H1 (cell line): ENCODE results near the gene SLC44A1. TPM values are rescaled to one million over a fixed set of nuclear protein-coding genes. Genes with fewer than 3 reads are reported as not detected.

ENCODE experiments used
- CTCF ChIA-PET: fragments of 300-600 bp; sonication (Branson Sonifier 250); formaldehyde crosslinking; loops from one replicate; lab custom pipeline; 2021; ENCODE audit not compliant: partially characterized antibody; lab: Charles Lee
- POLR2A ChIA-PET: fragments of 300-600 bp; sonication (Branson Sonifier 250); formaldehyde crosslinking; loops from one replicate; lab custom pipeline; 2021; ENCODE audit warnings: inconsistent platforms; ENCODE audit not compliant: partially characterized antibody; lab: Charles Lee
- DNase-seq, 2 experiments: peaks; one replicate each; pipeline versions ENCODE4 v3.0.0 to v3.0.0-alpha.2; 2010 to 2022; ENCODE audit warnings: low spot score in 2 of 2, low read depth in 1 of 2, mixed read lengths in 1 of 2
- FAIRE-seq: peaks from 2 replicates; lab custom pipeline; 2011; peaks lifted over from hg19 to GRCh38; lab: Jason Lieb, UNC
- H2AFZ ChIP-seq: 2 replicates; pipeline ENCODE4 v1.8.1; 2012; ENCODE audit warnings: low read length, inconsistent platforms
- H2AK5ac ChIP-seq: 2 replicates; pipeline ENCODE4 v1.6.1; 2013; ENCODE audit warnings: low read depth, low read length
- H2BK120ac ChIP-seq: replicated peaks from 2 replicates; pipeline ENCODE3; 2013; ENCODE audit warnings: low read depth, low read length, inconsistent platforms
- H2BK12ac ChIP-seq: 2 replicates; pipeline ENCODE4 v1.6.1; 2013; ENCODE audit warnings: low read depth, low read length
- H2BK15ac ChIP-seq: 2 replicates; pipeline ENCODE4 v1.6.1; 2013; ENCODE audit warnings: low read length
- H2BK20ac ChIP-seq: 2 replicates; pipeline ENCODE4 v1.6.1; 2013; ENCODE audit warnings: low read length
- H2BK5ac ChIP-seq: 2 replicates; pipeline ENCODE4 v1.6.1; 2013; ENCODE audit warnings: low read depth, low read length
- H3K14ac ChIP-seq: 2 replicates; pipeline ENCODE4 v1.6.1; 2013; ENCODE audit warnings: inconsistent platforms; ENCODE audit not compliant: insufficient read length
- H3K18ac ChIP-seq: 2 replicates; pipeline ENCODE4 v1.6.1; 2013; ENCODE audit warnings: low read length; ENCODE audit errors: extremely low read depth
- H3K23ac ChIP-seq: 2 replicates; pipeline ENCODE4 v1.6.1; 2013; ENCODE audit warnings: inconsistent platforms; ENCODE audit not compliant: insufficient read length
- H3K23me2 ChIP-seq: 2 replicates; pipeline ENCODE4 v1.6.1; 2013; ENCODE audit warnings: low read depth, low read length
- H3K27ac ChIP-seq: 2 replicates; pipeline ENCODE4 v1.6.1; 2011; ENCODE audit warnings: low read depth, low read length, inconsistent platforms
- H3K27me3 ChIP-seq, 4 experiments: replicated peaks in 1 of 4; 1 replicate in 1 of 4; 2 replicates in 3 of 4; pipeline versions ENCODE4 v1.6.1 to v1.8.1; 2011 to 2013; ENCODE audit warnings: low read length in 3 of 4, mild to moderate bottlenecking in 3 of 4, inconsistent platforms in 2 of 4, mixed read lengths in 2 of 4, moderate library complexity in 1 of 4; ENCODE audit not compliant: control insufficient read depth in 3 of 4, insufficient read depth in 3 of 4; ENCODE audit errors: extremely low read depth in 1 of 4
- H3K36me3 ChIP-seq, 4 experiments: 2 replicates each; pipeline versions ENCODE4 v1.6.1 to v1.8.1; 2011 to 2013; ENCODE audit warnings: mild to moderate bottlenecking in 4 of 4, low read length in 3 of 4, moderate library complexity in 2 of 4, control low read depth in 1 of 4, inconsistent platforms in 1 of 4; ENCODE audit not compliant: insufficient read depth in 4 of 4, control insufficient read depth in 2 of 4
- H3K4ac ChIP-seq: replicated peaks from 2 replicates; pipeline ENCODE3; 2013; ENCODE audit warnings: low read length, low read depth, mixed read lengths, inconsistent platforms; ENCODE audit not compliant: insufficient read length
- H3K4me1 ChIP-seq, 4 experiments: replicated peaks in 1 of 4; 1 replicate in 1 of 4; 2 replicates in 3 of 4; pipeline versions ENCODE4 v1.6.1 to v1.8.1; 2011 to 2013; ENCODE audit warnings: low read length in 3 of 4, inconsistent platforms in 2 of 4, mixed read lengths in 1 of 4; ENCODE audit not compliant: insufficient read depth in 4 of 4, control insufficient read depth in 3 of 4
- H3K4me2 ChIP-seq, 2 experiments: 2 replicates each; pipeline versions ENCODE4 v1.6.1 to v1.8.1; 2011 to 2013; ENCODE audit warnings: low read depth in 2 of 2, low read length in 2 of 2, control low read depth in 1 of 2, inconsistent platforms in 1 of 2, mild to moderate bottlenecking in 1 of 2; ENCODE audit not compliant: insufficient read depth in 1 of 2
- H3K4me3 ChIP-seq, 4 experiments: fragments of 200-600, 300-600 bp in 1 of 4; sonication (generic), shearing (Covaris generic), sonication (Bioruptor Twin) in 1 of 4; 2 replicates each; pipeline versions ENCODE4 v1.5.1 to v1.8.1; 2011 to 2016; ENCODE audit warnings: low read length in 4 of 4, low read depth in 3 of 4, control low read depth in 2 of 4, inconsistent platforms in 2 of 4, mild to moderate bottlenecking in 2 of 4, mixed read lengths in 1 of 4, moderate library complexity in 1 of 4; ENCODE audit not compliant: insufficient read depth in 2 of 4; ENCODE audit errors: extremely low read depth in 1 of 4
- H3K56ac ChIP-seq: replicated peaks from 2 replicates; pipeline ENCODE3; 2013; ENCODE audit warnings: low read depth, mild to moderate bottlenecking, mixed read lengths, low read length, inconsistent platforms; ENCODE audit not compliant: insufficient read length
- H3K79me1 ChIP-seq: 2 replicates; pipeline ENCODE4 v1.6.1; 2013; ENCODE audit warnings: low read depth, low read length, control low read depth
- H3K79me2 ChIP-seq, 2 experiments: 2 replicates each; pipeline versions ENCODE4 v1.6.1 to v1.8.1; 2012 to 2013; ENCODE audit warnings: low read length in 2 of 2, mild to moderate bottlenecking in 2 of 2, inconsistent platforms in 1 of 2; ENCODE audit not compliant: insufficient read depth in 2 of 2, control insufficient read depth in 1 of 2
- H3K9ac ChIP-seq, 4 experiments: replicated peaks in 1 of 4; 1 replicate in 1 of 4; 2 replicates in 3 of 4; pipeline versions ENCODE4 v1.6.1 to v1.8.1; 2011 to 2013; ENCODE audit warnings: low read depth in 3 of 4, low read length in 3 of 4, control low read depth in 2 of 4, mild to moderate bottlenecking in 2 of 4, moderate library complexity in 2 of 4, inconsistent platforms in 1 of 4; ENCODE audit errors: extremely low read depth in 1 of 4
- H3K9me3 ChIP-seq, 2 experiments: 2 replicates each; pipeline versions ENCODE4 v1.6.1 to v1.8.1; 2012 to 2013; ENCODE audit warnings: mild to moderate bottlenecking in 2 of 2, moderate library complexity in 2 of 2, control low read depth in 1 of 2, inconsistent platforms in 1 of 2, low read depth in 1 of 2, low read length in 1 of 2, mixed read lengths in 1 of 2; ENCODE audit not compliant: insufficient read depth in 2 of 2
- H4K20me1 ChIP-seq, 2 experiments: replicated peaks in 1 of 2; 2 replicates each; pipeline versions ENCODE3 to v1.8.1; 2011 to 2013; ENCODE audit warnings: inconsistent platforms in 2 of 2, low read length in 2 of 2, mild to moderate bottlenecking in 1 of 2; ENCODE audit not compliant: insufficient read depth in 2 of 2, control insufficient read depth in 1 of 2
- H4K5ac ChIP-seq: 2 replicates; pipeline ENCODE4 v1.6.1; 2013; ENCODE audit warnings: low read length, low read depth, mixed read lengths, inconsistent platforms; ENCODE audit not compliant: insufficient read length
- H4K8ac ChIP-seq: 2 replicates; pipeline ENCODE4 v1.8.0; 2013; ENCODE audit warnings: mild to moderate bottlenecking, moderate library complexity, low read length, inconsistent platforms; ENCODE audit not compliant: insufficient read depth; ENCODE audit errors: extremely low read depth
- H4K91ac ChIP-seq: replicated peaks from 2 replicates; pipeline ENCODE3; 2013; ENCODE audit warnings: low read length, mixed read lengths, inconsistent platforms; ENCODE audit not compliant: insufficient read length
- CEBPB ChIP-seq: IDR thresholded peaks from 2 replicates; pipeline ENCODE4 v1.6.1; 2012; ENCODE audit warnings: low read depth, low read length
- CHD1 ChIP-seq: IDR thresholded peaks from 2 replicates; pipeline ENCODE4 v1.6.1; 2012; ENCODE audit warnings: low read depth, low read length, improper control_type of control experiment
- EP300 ChIP-seq, 2 experiments: IDR thresholded peaks; 1 replicate in 1 of 2; 2 replicates in 1 of 2; pipeline ENCODE4 v1.6.1; 2011 to 2012; ENCODE audit warnings: low read depth in 2 of 2, low read length in 2 of 2, mild to moderate bottlenecking in 2 of 2, borderline replicate concordance in 1 of 2, inconsistent platforms in 1 of 2, moderate library complexity in 1 of 2
- EZH2 ChIP-seq: fragments of 200-600 bp; sonication (generic); IDR thresholded peaks from 2 replicates; pipeline ENCODE4 v1.7.1; 2012; ENCODE audit warnings: low read depth, mild to moderate bottlenecking, moderate library complexity, low read length, inconsistent platforms; ENCODE audit not compliant: severe bottlenecking
- FOSL1 ChIP-seq: IDR thresholded peaks from 2 replicates; pipeline ENCODE4 v1.6.1; 2011; ENCODE audit warnings: mild to moderate bottlenecking, low read depth, low read length, moderate library complexity; ENCODE audit not compliant: insufficient read depth
- KDM5A ChIP-seq: fragments of 200-600 bp; IDR thresholded peaks from 2 replicates; pipeline ENCODE4 v1.7.1; 2012; ENCODE audit warnings: mild to moderate bottlenecking, low read length, inconsistent platforms, mixed read lengths
- POLR2AphosphoS5 ChIP-seq: IDR thresholded peaks from 2 replicates; pipeline ENCODE4 v1.6.1; 2011; ENCODE audit warnings: low read depth, low read length
- RBBP5 ChIP-seq: IDR thresholded peaks from 2 replicates; pipeline ENCODE4 v1.7.1; 2012; ENCODE audit warnings: low read depth, mild to moderate bottlenecking, inconsistent platforms, low read length, moderate library complexity, borderline replicate concordance
- RXRA ChIP-seq: IDR thresholded peaks from 2 replicates; pipeline ENCODE4 v1.6.1; 2011; ENCODE audit warnings: low read depth, mild to moderate bottlenecking, low read length, moderate library complexity; ENCODE audit not compliant: insufficient read depth
- SRF ChIP-seq: IDR thresholded peaks from 2 replicates; pipeline ENCODE4 v1.6.1; 2011; ENCODE audit warnings: mild to moderate bottlenecking, low read depth, low read length, moderate library complexity
- TAF1 ChIP-seq: IDR thresholded peaks from 2 replicates; pipeline ENCODE4 v1.6.1; 2011; ENCODE audit warnings: mild to moderate bottlenecking, low read depth, low read length
- TCF12 ChIP-seq: IDR thresholded peaks from 2 replicates; pipeline ENCODE4 v1.6.1; 2011; ENCODE audit warnings: low read depth, mild to moderate bottlenecking, low read length
- WGBS, 2 experiments: shearing (Covaris generic) in 1 of 2; methylation state at CpG; one replicate each; pipeline versions ENCODE4 v1.1.6 to v1.1.7; 2013 to 2015; ENCODE audit warnings: low lambda C conversion rate in 2 of 2, mixed read lengths in 2 of 2, inconsistent platforms in 1 of 2, low coverage in 1 of 2, missing lambda C conversion rate in 1 of 2; ENCODE audit not compliant: insufficient replicate concordance in 2 of 2, insufficient coverage in 1 of 2, insufficient read length in 1 of 2; ENCODE audit errors: extremely low coverage in 1 of 2, missing lambda C conversion rate in 1 of 2; 5-methylcytosine and 5-hydroxymethylcytosine counted together
- polyA plus RNA-seq, 7 experiments: library from polyadenylated mRNA; depleted of rRNA in 3 of 7; stranded (reverse) in 5 of 7; unstranded in 2 of 7; fragments of >200 nt in 5 of 7; fragments of 200-250 nt in 2 of 7; gene quantifications; 1 replicate in 5 of 7; 2 replicates in 1 of 7; 4 replicates in 1 of 7; pipeline versions ENCODE4 v1.2.1 to v1.2.3, GENCODE V29; 2011 to 2013; ENCODE audit warnings: missing spikeins in 2 of 7, mixed read lengths in 2 of 7
- total RNA-seq: library from RNA; stranded (reverse); fragmentation: NEBNext Ultra II Directional; extraction: Animal tissue kit (Norgen Biotek cat#: 25700); gene quantifications from 2 replicates; pipeline ENCODE4 v1.2.1, GENCODE V29; 2021
- TF ChIP-seq, protein P1 (sequence below): IDR thresholded peaks from 2 replicates; pipeline ENCODE4 v1.6.1; 2011; ENCODE audit warnings: low read depth, mild to moderate bottlenecking, low read length; ENCODE audit not compliant: insufficient read depth

SLC44A1 gene
- total and polyA plus RNA-seq, 2 of the 8 experiments (the other 6 are each of a cell fraction or from before 2014, with no cell fraction given): 30.5 to 71.2 TPM

- H3K23me2 ChIP-seq: no peaks in the 10 kb centered on the region
- peak overlapping the region; percentile 66; the same call in 1 of the 2 replicates for H2BK20ac ChIP-seq
- no peak overlapping the region for H4K5ac ChIP-seq
- no peak for FAIRE-seq
- no peak overlapping the region for H4K91ac ChIP-seq
- H3K27me3 ChIP-seq: no peaks in the 10 kb centered on the region
- H3K79me1 ChIP-seq: peaks cover 5% of the 10 kb centered on the region; the same call in 1 of the 2 replicates
- 67% methylated on average over 1 of the region's 1 CpG; no CpG with 5 or more reads in 1 of the 2 experiments for WGBS, 2 experiments
- H2BK15ac ChIP-seq: 0 out of 2 replicates have a peak overlapping the region, but pooled peaks have one; percentile 25
- POLR2A ChIA-PET: interaction anchor here (0.8 to 1.8 kb wide), 3 partner anchors 9 to 29 kb away, joined by 3 to 5 read pairs (median 4); no protein-coding TSS in a partner anchor
- H3K79me2 ChIP-seq: peaks cover 0 to 86% of the 10 kb centered on the region in 2 experiments; a peak in 3 of 4 replicates
- H4K20me1 ChIP-seq: no peaks in the 10 kb centered on the region
- peak overlapping the region; percentile 47 for H2BK120ac ChIP-seq
- no peak overlapping the region; the same call in 1 of the 2 replicates for H2BK12ac ChIP-seq
- H2BK5ac ChIP-seq: no peak overlapping the region; the same call in 1 of the 2 replicates
- peak overlapping the region; percentile 69 for H3K4ac ChIP-seq
- CTCF ChIA-PET: interaction anchor here (0.6 to 1.2 kb wide), 2 partner anchors 8 to 19 kb away, joined by 4 to 6 read pairs; no protein-coding TSS in a partner anchor
- H3K18ac ChIP-seq: no peak overlapping the region
- H3K14ac ChIP-seq: no peak overlapping the region
- H3K27ac ChIP-seq: no peak overlapping the region
- peak overlapping the region; percentile 49 for H3K56ac ChIP-seq
- H2AFZ ChIP-seq: no peak overlapping the region
- H3K4me2 ChIP-seq: no peak overlapping the region
- H3K23ac ChIP-seq: no peak overlapping the region
- H3K9ac ChIP-seq: no peak overlapping the region; a peak in 1 of 7 replicates
- no peak overlapping the region for H3K4me3 ChIP-seq
- no peaks in the 10 kb centered on the region for H3K36me3 ChIP-seq
- no peak for DNase-seq
- peak overlapping the region; percentile 98 for H2AK5ac ChIP-seq
- no peaks in the 10 kb centered on the region for H3K9me3 ChIP-seq
- H4K8ac ChIP-seq: no peak overlapping the region
- H3K4me1 ChIP-seq: peaks cover 0 to 14% (median 9%) of the 10 kb centered on the region in 4 experiments; a peak in 4 of 7 replicates
- TF ChIP-seq, protein P1, sequence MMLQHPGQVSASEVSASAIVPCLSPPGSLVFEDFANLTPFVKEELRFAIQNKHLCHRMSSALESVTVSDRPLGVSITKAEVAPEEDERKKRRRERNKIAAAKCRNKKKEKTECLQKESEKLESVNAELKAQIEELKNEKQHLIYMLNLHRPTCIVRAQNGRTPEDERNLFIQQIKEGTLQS: no peak
- no peak for TF ChIP-seq TCF12
- TF ChIP-seq RBBP5: no peak
- TF ChIP-seq EZH2: no peak
- TF ChIP-seq EP300 (IDR thresholded peaks at IDR 0.05; ENCODE audit: borderline replicate concordance in 1 of 2, low read depth in 2 of 2, low read length in 2 of 2): no peak
- TF ChIP-seq CHD1: no peak
- no peak for TF ChIP-seq TAF1
- TF ChIP-seq CEBPB: no peak
- TF ChIP-seq RXRA: no peak
- no peak for TF ChIP-seq FOSL1
- TF ChIP-seq KDM5A: no peak
- TF ChIP-seq SRF: no peak
- no peak for TF ChIP-seq POLR2AphosphoS5
Measured at GRCh38 chr9:105283795-105284194, 39.3 kb downstream of the SLC44A1 start.
